Measurements from ENCODE around the gene SBK2.

Gene SBK2

DNA sequence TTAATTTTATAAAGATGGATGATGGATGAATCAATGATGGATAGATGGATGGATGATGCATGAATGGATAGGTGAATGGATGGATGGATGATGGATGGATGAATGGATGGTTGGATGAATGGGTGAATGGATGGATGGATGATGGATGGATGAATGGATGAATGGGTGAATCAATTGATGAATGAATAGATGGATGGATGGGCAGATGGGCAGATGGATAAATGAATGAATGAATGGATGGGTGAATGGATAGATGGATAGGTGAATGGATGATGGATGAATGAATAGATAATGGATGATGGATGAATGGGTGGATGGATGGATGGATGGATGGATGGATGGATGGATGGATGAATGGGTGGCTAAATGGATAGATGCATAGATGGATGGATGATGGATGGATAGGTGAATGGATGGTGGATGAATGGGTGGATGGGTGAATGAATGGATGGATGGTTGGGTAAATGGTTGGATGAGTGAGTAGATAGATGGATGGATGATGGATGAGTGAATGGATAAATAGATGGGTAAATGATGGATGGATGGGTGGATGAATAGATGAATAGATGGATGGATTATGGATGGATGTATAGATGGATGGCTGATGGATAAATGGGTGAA, 30.9 kb upstream of the SBK2 start:
- Histone ChIP-seq H3K4me3 (ENCODE audit: severe bottlenecking) (no peak overlapping the region), H3K27me3 (ENCODE audit: insufficient read depth, poor library complexity, severe bottlenecking) (no peaks in the 10 kb centered on the region), H3K9me3 (ENCODE audit: severe bottlenecking) (no peaks in the 10 kb centered on the region), H3K4me1 (ENCODE audit: insufficient read depth, poor library complexity, severe bottlenecking) (no peaks in the 10 kb centered on the region), H3K36me3 (ENCODE audit: low read depth) (no peaks in the 10 kb centered on the region), H3K27ac (ENCODE audit: poor library complexity, severe bottlenecking) (no peak overlapping the region)
- TF ChIP-seq, protein P1, sequence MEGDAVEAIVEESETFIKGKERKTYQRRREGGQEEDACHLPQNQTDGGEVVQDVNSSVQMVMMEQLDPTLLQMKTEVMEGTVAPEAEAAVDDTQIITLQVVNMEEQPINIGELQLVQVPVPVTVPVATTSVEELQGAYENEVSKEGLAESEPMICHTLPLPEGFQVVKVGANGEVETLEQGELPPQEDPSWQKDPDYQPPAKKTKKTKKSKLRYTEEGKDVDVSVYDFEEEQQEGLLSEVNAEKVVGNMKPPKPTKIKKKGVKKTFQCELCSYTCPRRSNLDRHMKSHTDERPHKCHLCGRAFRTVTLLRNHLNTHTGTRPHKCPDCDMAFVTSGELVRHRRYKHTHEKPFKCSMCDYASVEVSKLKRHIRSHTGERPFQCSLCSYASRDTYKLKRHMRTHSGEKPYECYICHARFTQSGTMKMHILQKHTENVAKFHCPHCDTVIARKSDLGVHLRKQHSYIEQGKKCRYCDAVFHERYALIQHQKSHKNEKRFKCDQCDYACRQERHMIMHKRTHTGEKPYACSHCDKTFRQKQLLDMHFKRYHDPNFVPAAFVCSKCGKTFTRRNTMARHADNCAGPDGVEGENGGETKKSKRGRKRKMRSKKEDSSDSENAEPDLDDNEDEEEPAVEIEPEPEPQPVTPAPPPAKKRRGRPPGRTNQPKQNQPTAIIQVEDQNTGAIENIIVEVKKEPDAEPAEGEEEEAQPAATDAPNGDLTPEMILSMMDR (IDR thresholded peaks at IDR 0.05; ENCODE audit: poor library complexity, severe bottlenecking) = no peak
- ATAC-seq (ENCODE audit: low read depth) (no peak), DNase-seq (ENCODE audit: low spot score) (no peak)

DNA sequence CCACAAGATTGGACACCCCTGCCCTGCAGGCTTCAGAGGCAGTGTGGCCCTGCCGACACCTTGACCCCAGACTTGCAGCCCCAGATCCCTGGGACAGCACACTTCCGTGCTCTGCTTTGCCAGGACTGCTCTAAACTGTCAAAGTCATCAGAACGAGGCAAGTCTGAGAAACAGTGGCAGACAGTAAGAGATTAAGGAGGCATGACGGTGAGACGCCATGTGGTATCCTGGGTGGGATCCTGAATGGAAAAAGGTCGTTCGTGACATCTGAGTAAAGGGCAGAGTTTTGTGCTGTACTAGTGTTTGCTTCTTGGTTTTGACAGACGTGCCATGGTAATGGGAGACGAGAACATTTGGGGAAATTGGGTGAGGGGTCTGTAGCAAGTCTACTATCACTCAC, 29.9 kb upstream of the SBK2 start:
- Histone ChIP-seq H3K27me3 (ENCODE audit: insufficient read depth, poor library complexity, severe bottlenecking) (no peaks in the 10 kb centered on the region), H3K4me3 (ENCODE audit: severe bottlenecking) (no peak overlapping the region), H3K36me3 (ENCODE audit: low read depth) (no peaks in the 10 kb centered on the region), H3K4me1 (ENCODE audit: insufficient read depth, poor library complexity, severe bottlenecking) (no peaks in the 10 kb centered on the region), H3K9me3 (ENCODE audit: severe bottlenecking) (no peaks in the 10 kb centered on the region), H3K27ac (ENCODE audit: poor library complexity, severe bottlenecking) (no peak overlapping the region)
- TF ChIP-seq, protein P1 (IDR thresholded peaks at IDR 0.05; ENCODE audit: poor library complexity, severe bottlenecking) = no peak
- ATAC-seq (ENCODE audit: low read depth) (no peak), DNase-seq (ENCODE audit: low spot score) (no peak)

DNA sequence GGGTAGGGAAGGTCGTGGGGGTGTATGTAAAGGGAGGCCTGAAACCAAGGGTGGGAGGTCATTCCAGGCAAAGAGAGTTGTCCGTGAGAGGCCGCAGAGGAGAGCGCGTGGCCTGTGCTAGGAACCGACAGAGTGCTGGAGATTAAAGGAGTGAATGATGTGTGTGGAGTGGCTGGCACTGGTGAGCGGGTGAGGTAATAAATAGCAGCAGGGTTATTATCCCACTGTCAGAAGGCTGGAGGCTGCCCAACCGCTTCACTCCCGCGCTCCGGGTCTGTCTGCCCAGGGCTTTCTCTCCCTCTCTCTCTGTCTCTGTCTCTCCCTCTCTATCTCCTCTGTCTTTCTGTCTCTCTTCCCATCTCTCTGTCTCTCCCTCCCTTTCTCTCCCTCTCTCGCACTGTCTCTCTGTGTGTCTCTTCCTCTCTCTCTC, 26.3 kb upstream of the SBK2 start:
- ATAC-seq (ENCODE audit: low read depth) = no peak
- H3K4me1 ChIP-seq (ENCODE audit: insufficient read depth, poor library complexity, severe bottlenecking) = no peaks in the 10 kb centered on the region
- no peaks in the 10 kb centered on the region for H3K36me3 ChIP-seq (ENCODE audit: low read depth)
- H3K27ac ChIP-seq (ENCODE audit: poor library complexity, severe bottlenecking) = no peak overlapping the region
- DNase-seq (ENCODE audit: low spot score) = no peak
- no peaks in the 10 kb centered on the region for H3K9me3 ChIP-seq (ENCODE audit: severe bottlenecking)
- no peak overlapping the region for H3K4me3 ChIP-seq (ENCODE audit: severe bottlenecking)
- TF ChIP-seq, protein P1 (IDR thresholded peaks at IDR 0.05; ENCODE audit: poor library complexity, severe bottlenecking) = no peak
- H3K27me3 ChIP-seq (ENCODE audit: insufficient read depth, poor library complexity, severe bottlenecking) = no peaks in the 10 kb centered on the region

DNA sequence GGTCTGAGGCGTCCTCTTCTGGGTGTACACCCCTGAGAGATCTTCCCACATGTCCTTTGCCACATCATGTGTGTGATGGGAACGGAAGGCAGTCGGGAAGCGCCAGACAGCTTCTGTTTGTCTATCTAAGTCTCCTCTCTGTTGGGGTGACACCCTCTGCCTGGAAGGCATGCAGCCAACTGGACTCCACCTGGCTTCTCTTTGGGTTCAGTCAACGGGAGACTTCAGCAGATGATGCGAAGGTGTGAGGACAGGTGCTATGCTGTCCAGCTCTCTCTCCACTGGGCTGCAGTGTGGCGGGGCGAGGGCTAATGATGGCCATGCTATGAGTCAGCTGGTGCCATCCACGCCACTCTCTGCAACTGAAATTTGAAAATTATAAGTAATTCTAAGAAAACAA, 22.8 kb upstream of the SBK2 start:
- TF ChIP-seq, protein P1 (IDR thresholded peaks at IDR 0.05; ENCODE audit: poor library complexity, severe bottlenecking) = no peak
- ATAC-seq (ENCODE audit: low read depth) (no peak), DNase-seq (ENCODE audit: low spot score) (no peak)
- H3K9me3 ChIP-seq (ENCODE audit: severe bottlenecking) = no peaks in the 10 kb centered on the region
- no peak overlapping the region for H3K4me3 ChIP-seq (ENCODE audit: severe bottlenecking)
- H3K4me1 ChIP-seq (ENCODE audit: insufficient read depth, poor library complexity, severe bottlenecking) = no peaks in the 10 kb centered on the region
- H3K36me3 ChIP-seq (ENCODE audit: low read depth) = no peaks in the 10 kb centered on the region
- H3K27me3 ChIP-seq (ENCODE audit: insufficient read depth, poor library complexity, severe bottlenecking) = no peaks in the 10 kb centered on the region
- H3K27ac ChIP-seq (ENCODE audit: poor library complexity, severe bottlenecking) = no peak overlapping the region

DNA sequence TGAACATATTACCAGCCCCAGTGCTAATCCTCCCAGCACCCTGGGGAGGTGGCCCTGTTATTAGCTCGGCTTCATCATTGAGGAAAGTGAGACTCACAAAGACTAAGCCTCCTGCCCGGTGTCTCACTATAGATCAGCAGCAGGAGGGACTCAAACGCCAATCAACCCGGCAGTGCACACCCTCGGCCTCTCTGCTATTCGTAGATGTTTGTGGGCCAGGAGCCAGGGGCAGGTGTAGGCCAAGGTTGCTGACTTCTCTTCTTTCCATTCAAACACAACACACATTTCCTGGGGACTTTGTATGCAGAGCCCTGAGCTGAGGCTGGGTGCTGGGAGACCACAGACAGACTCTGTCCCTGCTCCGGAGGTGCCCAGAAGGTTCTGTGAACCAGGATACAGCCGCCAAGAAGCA, 17.8 kb upstream of the SBK2 start:
- Histone ChIP-seq H3K9me3 (ENCODE audit: severe bottlenecking) (no peaks in the 10 kb centered on the region), H3K27me3 (ENCODE audit: insufficient read depth, poor library complexity, severe bottlenecking) (no peaks in the 10 kb centered on the region), H3K36me3 (ENCODE audit: low read depth) (no peaks in the 10 kb centered on the region), H3K4me3 (ENCODE audit: severe bottlenecking) (no peak overlapping the region), H3K4me1 (ENCODE audit: insufficient read depth, poor library complexity, severe bottlenecking) (peaks cover 11% of the 10 kb centered on the region), H3K27ac (ENCODE audit: poor library complexity, severe bottlenecking) (no peak overlapping the region)
- TF ChIP-seq, protein P1 (IDR thresholded peaks at IDR 0.05; ENCODE audit: poor library complexity, severe bottlenecking) = no peak
- no peak for DNase-seq (ENCODE audit: low spot score)
- no peak for ATAC-seq (ENCODE audit: low read depth)

All from RWPE2 (cell line).